Measurements from ENCODE around the gene RIC3.

The RIC3 gene

GRCh38 chr11:8068605-8069221 is 100.1 kb downstream of the RIC3 start:
- DNase-seq (ENCODE audit: low spot score) = no peak
- in situ Hi-C loops (cut with MboI; ENCODE audit: low pct_unique_long_range_greater_than_20kb, low sequenced_read_pairs, unreplicated experiment) = no loop called here
- no peak for TF ChIP-seq CTCF (IDR thresholded peaks at IDR 0.05; ENCODE audit: extremely low read depth, insufficient read depth, missing control alignments)

GRCh38 chr11:8067929-8068575 is 100.8 kb downstream of the RIC3 start:
- DNase-seq (ENCODE audit: low spot score) = no peak
- no peak for TF ChIP-seq CTCF (IDR thresholded peaks at IDR 0.05; ENCODE audit: extremely low read depth, insufficient read depth, missing control alignments)
- in situ Hi-C loops (cut with MboI; ENCODE audit: low pct_unique_long_range_greater_than_20kb, low sequenced_read_pairs, unreplicated experiment) = no loop called here

GRCh38 chr11:8067567-8067928 is 101.3 kb downstream of the RIC3 start:
- in situ Hi-C loops (cut with MboI; ENCODE audit: low pct_unique_long_range_greater_than_20kb, low sequenced_read_pairs, unreplicated experiment) = no loop called here
- DNase-seq (ENCODE audit: low spot score) = no peak
- no peak for TF ChIP-seq CTCF (IDR thresholded peaks at IDR 0.05; ENCODE audit: extremely low read depth, insufficient read depth, missing control alignments)

- TF ChIP-seq CTCF (IDR thresholded peaks at IDR 0.05; ENCODE audit: extremely low read depth, insufficient read depth, missing control alignments) = no peak
- in situ Hi-C loops (cut with MboI; ENCODE audit: low pct_unique_long_range_greater_than_20kb, low sequenced_read_pairs, unreplicated experiment) = no loop called here
- no peak for DNase-seq (ENCODE audit: low spot score)
Measured at GRCh38 chr11:8066911-8067455, 101.8 kb downstream of the RIC3 start.

GRCh38 chr11:8066036-8066910 is 102.6 kb downstream of the RIC3 start:
- no peak for DNase-seq (ENCODE audit: low spot score)
- TF ChIP-seq CTCF (IDR thresholded peaks at IDR 0.05; ENCODE audit: extremely low read depth, insufficient read depth, missing control alignments) = no peak
- in situ Hi-C loops (cut with MboI; ENCODE audit: low pct_unique_long_range_greater_than_20kb, low sequenced_read_pairs, unreplicated experiment) = no loop called here

- no peak for DNase-seq (ENCODE audit: low spot score)
- TF ChIP-seq CTCF (IDR thresholded peaks at IDR 0.05; ENCODE audit: extremely low read depth, insufficient read depth, missing control alignments) = no peak
- in situ Hi-C loops (cut with MboI; ENCODE audit: low pct_unique_long_range_greater_than_20kb, low sequenced_read_pairs, unreplicated experiment) = no loop called here
Measured at GRCh38 chr11:8065031-8065430, 103.8 kb downstream of the RIC3 start.

All from GM13977 (cell line).